DND-41 (cell line): ENCODE measurements around the gene FAM50A.

Experiments
- ATAC-seq: fragments of 200-7000 bp; cut with Tn5 transposase; 3 replicates; pipeline ENCODE4 v1.9.1; 2021; ENCODE audit warnings: low read depth; ENCODE audit not compliant: insufficient read depth
- DNase-seq: peaks from one replicate; pipeline ENCODE4 v3.0.0-alpha.2; 2020
- H2AFZ ChIP-seq: 2 replicates; pipeline ENCODE4 v1.6.0; 2012; ENCODE audit warnings: low read depth, low read length
- H3K27ac ChIP-seq: 2 replicates; pipeline ENCODE4 v1.5.1; 2012; ENCODE audit warnings: low read length, inconsistent platforms
- H3K27me3 ChIP-seq: fragments of 200-600 bp; sonication (generic); 2 replicates; pipeline ENCODE4 v1.6.0; 2012; ENCODE audit warnings: low read length, mild to moderate bottlenecking, inconsistent platforms; ENCODE audit not compliant: insufficient read depth, poor library complexity
- H3K36me3 ChIP-seq: 2 replicates; pipeline ENCODE4 v1.5.1; 2012; ENCODE audit warnings: low read length, inconsistent platforms; ENCODE audit not compliant: insufficient read depth
- H3K4me1 ChIP-seq: 2 replicates; pipeline ENCODE4 v1.5.1; 2012; ENCODE audit warnings: mild to moderate bottlenecking, low read length; ENCODE audit not compliant: insufficient read depth
- H3K4me2 ChIP-seq: 2 replicates; pipeline ENCODE4 v1.6.0; 2012; ENCODE audit warnings: mild to moderate bottlenecking, moderate library complexity, low read length, inconsistent platforms; ENCODE audit not compliant: insufficient read depth
- H3K4me3 ChIP-seq, 2 experiments: fragments of 200-600 bp in 1 of 2; shearing (Covaris generic) in 1 of 2; 2 replicates each; pipeline ENCODE4 v1.5.1; 2012 to 2016; ENCODE audit warnings: inconsistent platforms in 2 of 2, low read length in 2 of 2, mild to moderate bottlenecking in 2 of 2, low read depth in 1 of 2, moderate library complexity in 1 of 2
- H3K79me2 ChIP-seq: 2 replicates; pipeline ENCODE4 v1.6.0; 2012; ENCODE audit warnings: low read length, inconsistent platforms; ENCODE audit not compliant: insufficient read depth
- H3K9ac ChIP-seq: 2 replicates; pipeline ENCODE4 v1.6.0; 2012; ENCODE audit warnings: low read depth, mild to moderate bottlenecking, inconsistent platforms, low read length, moderate library complexity
- H3K9me3 ChIP-seq: 2 replicates; pipeline ENCODE4 v1.5.1; 2012; ENCODE audit warnings: low read length, moderate library complexity, mild to moderate bottlenecking, inconsistent platforms; ENCODE audit not compliant: insufficient read depth, severe bottlenecking
- H4K20me1 ChIP-seq: 2 replicates; pipeline ENCODE4 v1.6.0; 2012; ENCODE audit warnings: low read length; ENCODE audit not compliant: insufficient read depth
- EZH2 ChIP-seq: IDR thresholded peaks from 3 replicates; pipeline ENCODE4 v1.6.1; 2012; ENCODE audit warnings: borderline replicate concordance, low read depth, mild to moderate bottlenecking, moderate library complexity, low read length, inconsistent platforms; ENCODE audit not compliant: severe bottlenecking
- TF ChIP-seq, protein P1 (sequence below): IDR thresholded peaks from 2 replicates; pipeline ENCODE4 v1.5.1; 2012; ENCODE audit warnings: borderline replicate concordance, low read length, moderate library complexity, mild to moderate bottlenecking; ENCODE audit not compliant: poor library complexity, severe bottlenecking; ENCODE audit errors: extremely low read depth

The FAM50A gene

GRCh38 chrX:154473683-154474082 lies 29.7 kb downstream of the FAM50A start:
- DNase-seq: no peak

GRCh38 chrX:154476821-154477220 lies 32.9 kb downstream of the FAM50A start:
- Histone ChIP-seq H3K27ac (no peak overlapping the region), H3K4me1 (peaks cover 27% of the 10 kb centered on the region), H3K36me3 (peaks cover under 1% of the 10 kb centered on the region; the same call in 1 of the 2 replicates), H3K4me2 (no peak overlapping the region), H3K9me3 (no peaks in the 10 kb centered on the region), H3K4me3 (no peak overlapping the region), H3K9ac (no peak overlapping the region), H4K20me1 (no peaks in the 10 kb centered on the region), H3K79me2 (peaks cover 6% of the 10 kb centered on the region), H2AFZ (no peak overlapping the region), H3K27me3 (no peaks in the 10 kb centered on the region)
- TF ChIP-seq, protein P1, sequence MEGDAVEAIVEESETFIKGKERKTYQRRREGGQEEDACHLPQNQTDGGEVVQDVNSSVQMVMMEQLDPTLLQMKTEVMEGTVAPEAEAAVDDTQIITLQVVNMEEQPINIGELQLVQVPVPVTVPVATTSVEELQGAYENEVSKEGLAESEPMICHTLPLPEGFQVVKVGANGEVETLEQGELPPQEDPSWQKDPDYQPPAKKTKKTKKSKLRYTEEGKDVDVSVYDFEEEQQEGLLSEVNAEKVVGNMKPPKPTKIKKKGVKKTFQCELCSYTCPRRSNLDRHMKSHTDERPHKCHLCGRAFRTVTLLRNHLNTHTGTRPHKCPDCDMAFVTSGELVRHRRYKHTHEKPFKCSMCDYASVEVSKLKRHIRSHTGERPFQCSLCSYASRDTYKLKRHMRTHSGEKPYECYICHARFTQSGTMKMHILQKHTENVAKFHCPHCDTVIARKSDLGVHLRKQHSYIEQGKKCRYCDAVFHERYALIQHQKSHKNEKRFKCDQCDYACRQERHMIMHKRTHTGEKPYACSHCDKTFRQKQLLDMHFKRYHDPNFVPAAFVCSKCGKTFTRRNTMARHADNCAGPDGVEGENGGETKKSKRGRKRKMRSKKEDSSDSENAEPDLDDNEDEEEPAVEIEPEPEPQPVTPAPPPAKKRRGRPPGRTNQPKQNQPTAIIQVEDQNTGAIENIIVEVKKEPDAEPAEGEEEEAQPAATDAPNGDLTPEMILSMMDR: no peak
- TF ChIP-seq EZH2: no peak
- DNase-seq (no peak), ATAC-seq (no peak)

More at GRCh38 chrX:154473683-154474082, 29.7 kb downstream of the FAM50A start:
- no peak overlapping the region for H3K9ac ChIP-seq
- H3K27ac ChIP-seq: no peak overlapping the region
- H3K79me2 ChIP-seq: peaks cover 6% of the 10 kb centered on the region
- peaks cover 32% of the 10 kb centered on the region for H3K36me3 ChIP-seq
- no peak overlapping the region for H3K4me2 ChIP-seq
- H3K4me1 ChIP-seq: peaks cover 18% of the 10 kb centered on the region
- H2AFZ ChIP-seq: no peak overlapping the region
- no peak overlapping the region for H3K4me3 ChIP-seq
- TF ChIP-seq, protein P1: no peak
- no peak for TF ChIP-seq EZH2
- no peaks in the 10 kb centered on the region for H4K20me1 ChIP-seq
- no peaks in the 10 kb centered on the region for H3K27me3 ChIP-seq
- no peaks in the 10 kb centered on the region for H3K9me3 ChIP-seq
- ATAC-seq: no peak

DNA sequence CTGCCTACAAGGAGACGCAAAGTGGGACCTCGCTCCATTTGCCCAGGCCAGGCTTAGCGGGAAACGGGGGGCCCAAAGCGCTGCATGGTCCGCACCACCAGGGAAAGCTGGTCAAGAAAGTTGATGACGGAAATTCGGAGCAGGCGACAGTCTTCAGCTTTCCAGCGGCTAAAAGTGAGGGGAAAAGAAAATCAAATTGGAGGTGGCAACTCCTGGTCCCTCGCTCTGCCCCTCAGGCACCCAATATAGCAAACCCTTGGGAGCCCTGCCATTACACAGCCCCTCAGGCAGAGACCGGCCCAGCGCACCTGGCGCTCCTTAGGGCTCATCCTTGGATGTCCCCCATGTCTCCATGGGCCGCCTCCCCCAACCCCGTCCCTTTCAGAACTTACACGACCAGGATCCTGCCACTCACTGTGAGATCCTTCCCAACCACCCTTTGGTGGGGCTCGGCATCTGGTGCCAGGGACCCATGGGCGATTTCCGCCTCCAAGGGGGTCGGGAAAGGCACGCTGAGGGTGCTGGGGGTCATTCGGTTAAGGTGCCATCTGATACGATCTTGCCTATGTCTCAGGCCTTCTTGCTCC lies 34.0 kb downstream of the FAM50A start:
- peaks cover 6% of the 10 kb centered on the region for H3K79me2 ChIP-seq
- H4K20me1 ChIP-seq: no peaks in the 10 kb centered on the region
- no peak for DNase-seq
- TF ChIP-seq, protein P1: no peak
- TF ChIP-seq EZH2: no peak
- peak overlapping the region; percentile 93; the same call in 1 of the 2 replicates for H3K27ac ChIP-seq
- no peaks in the 10 kb centered on the region for H3K36me3 ChIP-seq
- H3K4me3 ChIP-seq: peak overlapping the region; percentile 39 to 73; a peak in 3 of 4 replicates
- H3K9me3 ChIP-seq: no peaks in the 10 kb centered on the region
- H3K4me1 ChIP-seq: peaks cover 27% of the 10 kb centered on the region
- no peak overlapping the region; the same call in 1 of the 2 replicates for H2AFZ ChIP-seq
- ATAC-seq: no peak
- peak overlapping the region; percentile 80 for H3K9ac ChIP-seq
- H3K27me3 ChIP-seq: no peaks in the 10 kb centered on the region
- peak overlapping the region; percentile 95 for H3K4me2 ChIP-seq
